Mesothelial cell of epicardium (in vitro differentiated cells): Measurements from ENCODE around the gene MARCHF9. TPM values are rescaled to one million over a fixed set of nuclear protein-coding genes. Genes with fewer than 3 reads are reported as not detected.

Source experiments
- DNase-seq, 2 experiments: peaks; one replicate each; pipeline ENCODE4 v3.0.0; 2021; ENCODE audit warnings: low spot score in 2 of 2; ENCODE audit not compliant: unreplicated experiment in 2 of 2
- H3K27ac Mint-ChIP-seq: 2 replicates; pipeline ENCODE4 v1.8.0; 2021; ENCODE audit warnings: mixed read lengths
- H3K27me3 Mint-ChIP-seq: 2 replicates; pipeline ENCODE4 v1.8.0; 2021; ENCODE audit warnings: low read depth, mixed read lengths
- H3K36me3 Mint-ChIP-seq: 2 replicates; pipeline ENCODE4 v1.8.0; 2021; ENCODE audit warnings: mixed read lengths
- H3K4me1 Mint-ChIP-seq: 2 replicates; pipeline ENCODE4 v1.8.0; 2021; ENCODE audit warnings: mixed read lengths
- H3K4me3 Mint-ChIP-seq: 2 replicates; pipeline ENCODE4 v1.8.0; 2021; ENCODE audit warnings: mild to moderate bottlenecking, moderate library complexity, mixed read lengths
- H3K9me3 Mint-ChIP-seq: 2 replicates; pipeline ENCODE4 v1.8.0; 2021; ENCODE audit warnings: mixed read lengths
- CTCF ChIP-seq: fragments of 200-600 bp; sonication (generic); IDR thresholded peaks from one replicate; pipeline ENCODE4 v1.5.0; 2021; ENCODE audit warnings: antibody characterized with exemption; ENCODE audit not compliant: unreplicated experiment
- total RNA-seq: library from RNA; stranded (reverse); gene quantifications from 3 replicates; pipeline ENCODE4 v1.2.1, GENCODE V29; 2021

The MARCHF9 gene
- total RNA-seq, 1 donor from 2014 or later = 12.7 TPM

DNA sequence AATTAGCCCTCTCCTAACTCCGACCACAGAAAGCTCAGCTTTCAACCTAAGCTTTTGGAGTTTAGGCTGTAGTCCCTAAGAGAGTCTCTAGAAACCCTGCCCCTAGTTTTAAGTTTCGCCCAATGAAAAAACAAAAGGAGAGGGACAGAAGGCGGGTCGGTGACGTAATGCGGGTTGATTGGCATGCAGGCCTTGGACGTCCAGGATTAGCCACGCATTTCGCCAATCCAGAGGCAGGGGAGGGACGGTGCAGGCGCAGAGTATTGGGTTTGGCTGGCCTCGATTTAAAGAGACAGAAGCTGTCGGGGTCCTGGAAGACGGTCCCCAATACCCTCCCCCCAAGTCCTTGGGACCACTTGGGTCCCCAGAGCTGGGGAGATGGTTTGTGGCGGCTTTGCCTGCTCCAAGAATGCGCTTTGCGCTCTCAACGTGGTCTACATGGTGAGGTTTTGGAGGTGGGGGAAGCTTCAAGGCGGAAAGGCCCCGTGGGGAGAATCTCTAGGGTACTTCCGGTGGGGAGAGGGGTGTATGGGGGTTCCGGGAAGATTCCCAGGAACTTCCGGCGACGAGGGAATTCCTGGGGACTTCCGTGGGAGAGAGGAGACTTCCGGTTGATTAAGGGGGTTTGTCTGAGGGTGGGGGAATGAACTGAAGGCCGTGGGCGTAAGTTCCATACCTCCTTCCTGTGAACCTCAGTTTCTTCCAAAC is 10.0 kb upstream of the MARCHF9 start, which contains the start of gene TSPAN31:
Gene TSPAN31, plus strand, starts transcription at position 263 of the 708 bp plus-strand sequence. Its CDS starts 116 bp downstream, at position 379.
- H3K27me3 Mint-ChIP-seq = peaks cover 36% of the 10 kb centered on the region
- peak within 1 kb of the TSS; percentile 94 for H3K4me3 Mint-ChIP-seq
- no peaks in the 10 kb centered on the region for H3K9me3 Mint-ChIP-seq
- H3K4me1 Mint-ChIP-seq = peaks cover 16% of the 10 kb centered on the region
- DNase-seq = peak; percentile 91
- no peak for TF ChIP-seq CTCF
- H3K36me3 Mint-ChIP-seq = peaks cover 24% of the 10 kb centered on the region
- peak within 1 kb of the TSS; percentile 99 for H3K27ac Mint-ChIP-seq

DNA sequence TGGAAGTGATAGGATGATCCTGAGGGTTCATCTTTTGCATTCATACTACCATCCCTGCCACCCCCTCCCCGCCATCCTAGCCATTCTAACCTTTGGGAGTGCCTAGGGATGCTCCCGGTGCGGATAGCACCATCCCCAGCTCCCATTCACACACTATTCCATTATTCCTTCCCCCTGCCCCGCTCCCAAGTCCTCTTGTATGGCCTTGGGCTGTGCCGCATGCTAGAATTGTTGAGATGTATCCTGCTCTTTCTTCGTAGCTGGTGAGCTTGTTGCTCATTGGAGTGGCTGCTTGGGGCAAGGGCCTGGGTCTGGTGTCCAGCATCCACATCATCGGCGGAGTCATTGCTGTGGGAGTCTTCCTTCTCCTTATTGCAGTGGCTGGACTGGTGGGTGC is 9.4 kb upstream of the MARCHF9 start:
- no peaks in the 10 kb centered on the region for H3K9me3 Mint-ChIP-seq
- TF ChIP-seq CTCF = no peak
- H3K27ac Mint-ChIP-seq = peak overlapping the region; percentile 99
- H3K4me1 Mint-ChIP-seq = peaks cover 16% of the 10 kb centered on the region
- H3K27me3 Mint-ChIP-seq = peaks cover 31% of the 10 kb centered on the region
- no peak for DNase-seq
- H3K4me3 Mint-ChIP-seq = peak overlapping the region; percentile 94
- peaks cover 29% of the 10 kb centered on the region for H3K36me3 Mint-ChIP-seq

DNA sequence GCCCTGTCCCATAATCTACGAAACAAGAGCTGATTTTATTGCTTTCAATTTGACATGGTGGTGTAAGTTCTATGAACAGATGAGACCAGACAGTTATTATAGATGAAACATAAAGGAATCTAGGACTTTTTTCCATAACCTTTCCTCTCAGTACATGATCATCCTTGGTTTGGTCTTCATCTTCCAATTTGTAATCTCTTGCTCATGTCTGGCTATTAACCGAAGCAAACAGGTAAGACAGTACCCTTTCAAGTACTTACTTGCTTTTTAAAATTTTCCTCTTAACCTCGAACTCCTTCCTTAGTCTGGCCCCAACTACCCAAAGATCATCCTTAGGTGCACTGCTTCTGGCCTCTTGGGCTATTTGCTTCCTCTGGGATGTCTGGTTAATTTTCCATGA is 8.9 kb upstream of the MARCHF9 start:
- DNase-seq = no peak
- TF ChIP-seq CTCF = no peak
- H3K9me3 Mint-ChIP-seq = no peaks in the 10 kb centered on the region
- H3K27ac Mint-ChIP-seq = peak overlapping the region; percentile 99
- peaks cover 26% of the 10 kb centered on the region for H3K27me3 Mint-ChIP-seq
- peak overlapping the region; percentile 94 for H3K4me3 Mint-ChIP-seq
- peaks cover 34% of the 10 kb centered on the region for H3K36me3 Mint-ChIP-seq
- H3K4me1 Mint-ChIP-seq = peaks cover 22% of the 10 kb centered on the region

GRCh38 chr12:57749061-57749460 is 5.8 kb upstream of the MARCHF9 start:
- DNase-seq = no peak
- TF ChIP-seq CTCF = no peak
- Mint-ChIP-seq H3K36me3 (peaks cover 38% of the 10 kb centered on the region), H3K4me1 (peaks cover 43% of the 10 kb centered on the region), H3K9me3 (no peaks in the 10 kb centered on the region), H3K27ac (no peak overlapping the region), H3K4me3 (no peak overlapping the region), H3K27me3 (peaks cover 18% of the 10 kb centered on the region)

DNA sequence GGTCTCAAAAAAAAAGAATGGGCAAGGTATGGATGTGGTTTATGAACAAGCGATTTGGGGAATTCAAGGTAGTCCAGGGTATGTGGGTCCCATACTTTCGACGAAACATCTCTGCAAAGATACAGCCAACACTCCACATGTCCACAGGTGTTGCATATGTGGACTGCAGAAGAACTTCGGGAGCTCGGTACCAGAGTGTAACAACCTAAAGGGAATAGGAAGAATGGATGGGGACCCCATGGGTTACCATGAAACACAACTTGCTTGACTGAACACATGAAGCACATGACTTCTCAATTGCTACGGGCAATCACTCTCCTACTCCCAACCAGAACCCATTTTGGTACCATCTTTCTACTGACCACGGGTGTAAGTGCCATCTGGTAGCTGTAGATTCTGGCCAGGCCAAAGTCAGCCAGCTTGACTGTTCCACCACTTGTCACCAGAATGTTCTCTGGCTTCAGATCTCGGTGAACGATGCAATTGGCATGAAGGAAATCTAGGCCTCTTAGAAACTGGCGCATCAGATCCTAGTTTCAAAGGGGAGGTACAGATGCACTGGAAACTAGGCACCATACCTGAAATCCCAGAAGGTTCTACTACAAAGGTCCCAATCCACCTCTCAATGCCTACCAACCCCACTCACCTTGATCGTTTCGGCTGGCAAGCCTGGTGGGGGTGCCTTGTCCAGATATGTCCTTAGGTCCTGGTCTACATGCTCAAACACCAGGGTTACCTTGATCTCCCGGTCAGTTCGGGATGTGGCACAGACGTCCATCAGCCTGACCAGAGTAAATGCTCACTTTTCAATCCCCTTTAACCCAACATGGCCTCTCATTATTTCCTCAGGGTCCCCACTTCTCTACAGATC is 4.1 kb upstream of the MARCHF9 start:
- peak overlapping the region; percentile 97 for H3K27ac Mint-ChIP-seq

More for the DNA sequence above, 4.1 kb upstream of the MARCHF9 start:
- no peak for TF ChIP-seq CTCF
- H3K9me3 Mint-ChIP-seq = no peaks in the 10 kb centered on the region
- H3K27me3 Mint-ChIP-seq = peaks cover 22% of the 10 kb centered on the region
- peaks cover 38% of the 10 kb centered on the region for H3K36me3 Mint-ChIP-seq
- peaks cover 42% of the 10 kb centered on the region for H3K4me1 Mint-ChIP-seq
- DNase-seq = no peak
- H3K4me3 Mint-ChIP-seq = peak overlapping the region; percentile 90
